HCT116 (cell line): ENCODE results near the gene SSX4B. TPM values are rescaled to one million over a fixed set of nuclear protein-coding genes. Genes with fewer than 3 reads are reported as not detected.
"Not testable (repeated sequence)": the region's sequence is repeated elsewhere in the genome, so short reads cannot be mapped to it uniquely, and the experiment has no call there.

ENCODE experiments used
- ATAC-seq: fragments of 200-7000 bp; cut with Tn5 transposase; 2 replicates; pipeline ENCODE4 v1.9.1; 2020; ENCODE audit warnings: mild to moderate bottlenecking, moderate library complexity
- BruUV-seq: library from RNA; stranded (reverse); fragments of 400-500 nt; replicated peaks from 2 replicates; lab custom pipeline; 2021; lab: Mats Ljungman, UMichigan
- CTCF ChIA-PET: fragments of 300-600 bp; sonication (Branson Sonifier 250); formaldehyde crosslinking; loops from one replicate; lab custom pipeline; 2021; ENCODE audit warnings: antibody characterized with exemption; lab: Charles Lee
- POLR2A ChIA-PET: fragments of 300-600, 350-600 bp; sonication (Branson Sonifier 250); formaldehyde crosslinking; loops from one replicate; lab custom pipeline; 2021; ENCODE audit warnings: antibody characterized with exemption; lab: Charles Lee
- RAD21 ChIA-PET, 2 experiments: fragments of 300-600 bp; sonication (Branson Sonifier 250); formaldehyde crosslinking; loops; one replicate each; lab custom pipeline; 2023; ENCODE audit warnings: low total read pairs in 2 of 2; ENCODE audit not compliant: uncharacterized antibody in 2 of 2, unreplicated experiment in 2 of 2, low non-redundant PET in 1 of 2; lab: Charles Lee
- DNase-seq: peaks from one replicate; pipeline ENCODE4 v3.0.0-alpha.2; 2010; ENCODE audit warnings: low read depth, low spot score
- H2AFZ ChIP-seq: fragments of 200-600 bp; shearing (Covaris generic), sonication (generic); 2 replicates; pipeline ENCODE4 v1.6.1; 2017; ENCODE audit warnings: low read depth, mixed run types, mixed read lengths, antibody characterized with exemption, low read length; ENCODE audit not compliant: poor library complexity, severe bottlenecking
- H3K27ac ChIP-seq: 2 replicates; pipeline ENCODE4 v1.5.1; 2012; ENCODE audit warnings: low read depth, low read length
- H3K27me3 ChIP-seq: fragments of 200-600 bp; sonication (generic); 2 replicates; pipeline ENCODE4 v1.6.1; 2016; ENCODE audit warnings: mixed run types, low read length, mixed read lengths; ENCODE audit not compliant: insufficient read depth
- H3K36me3 ChIP-seq, 2 experiments: fragments of 200-500 bp in 1 of 2; fragments of 200-600 bp in 1 of 2; sonication (Bioruptor generic) in 1 of 2; sonication (generic) in 1 of 2; 2 replicates each; pipeline versions ENCODE4 v1.5.1 to v1.6.1; 2014 to 2016; ENCODE audit warnings: low read length in 2 of 2, inconsistent platforms in 1 of 2, mixed read lengths in 1 of 2, mixed run types in 1 of 2; ENCODE audit not compliant: insufficient read depth in 2 of 2, control insufficient read depth in 1 of 2
- H3K4me1 ChIP-seq, 2 experiments: fragments of 200-600 bp in 1 of 2; sonication (generic) in 1 of 2; 2 replicates each; pipeline versions ENCODE4 v1.5.1 to v1.6.1; 2012 to 2017; ENCODE audit warnings: low read length in 2 of 2, inconsistent platforms in 1 of 2, mild to moderate bottlenecking in 1 of 2, mixed read lengths in 1 of 2, mixed run types in 1 of 2, moderate library complexity in 1 of 2; ENCODE audit not compliant: insufficient read depth in 2 of 2, control insufficient read depth in 1 of 2
- H3K4me2 ChIP-seq: fragments of 200-600 bp; sonication (generic); 2 replicates; pipeline ENCODE4 v1.6.1; 2017; ENCODE audit warnings: mixed run types, low read length, mixed read lengths
- H3K4me3 ChIP-seq, 2 experiments: fragments of 200-600 bp in 1 of 2; sonication (generic) in 1 of 2; replicated peaks in 1 of 2; 2 replicates each; pipeline ENCODE4 v1.5.1; 2011 to 2016; ENCODE audit warnings: low read length in 2 of 2, control low read depth in 1 of 2, low read depth in 1 of 2, mild to moderate bottlenecking in 1 of 2, mixed read lengths in 1 of 2, mixed run types in 1 of 2
- H3K79me2 ChIP-seq: fragments of 200-600 bp; sonication (generic); 2 replicates; pipeline ENCODE4 v1.6.1; 2017; ENCODE audit warnings: mild to moderate bottlenecking, mixed run types, low read length, moderate library complexity, mixed read lengths; ENCODE audit not compliant: insufficient read depth
- H3K9ac ChIP-seq: fragments of 200-600 bp; sonication (generic); 2 replicates; pipeline ENCODE4 v1.6.1; 2016; ENCODE audit warnings: low read length, mixed read lengths
- H3K9me2 ChIP-seq: fragments of 200-600 bp; sonication (generic), shearing (Covaris generic); 2 replicates; pipeline ENCODE4 v1.6.1; 2017; ENCODE audit warnings: mixed run types, mild to moderate bottlenecking, moderate library complexity; ENCODE audit not compliant: insufficient read depth
- H3K9me3 ChIP-seq, 2 experiments: fragments of 200-500 bp in 1 of 2; fragments of 200-600 bp in 1 of 2; sonication (Bioruptor generic) in 1 of 2; sonication (generic) in 1 of 2; 2 replicates each; pipeline ENCODE4 v1.6.1; 2014 to 2017; ENCODE audit warnings: low read length in 2 of 2, mixed read lengths in 2 of 2, inconsistent platforms in 1 of 2, low read depth in 1 of 2, mild to moderate bottlenecking in 1 of 2, mixed run types in 1 of 2, moderate library complexity in 1 of 2; ENCODE audit not compliant: control insufficient read depth in 1 of 2, insufficient read depth in 1 of 2
- H4K20me1 ChIP-seq: fragments of 200-600 bp; sonication (generic), shearing (Covaris generic); 2 replicates; pipeline ENCODE4 v1.6.1; 2017; ENCODE audit warnings: mixed run types, mild to moderate bottlenecking, moderate library complexity; ENCODE audit not compliant: insufficient read depth
- FOSL1 ChIP-seq: IDR thresholded peaks from 2 replicates; pipeline ENCODE4 v1.6.1; 2012; ENCODE audit warnings: low read depth
- MAX ChIP-seq: IDR thresholded peaks from 2 replicates; pipeline ENCODE4 v1.6.1; 2012
- intact Hi-C: fragments of 100-400 bp; cut with micrococcal nuclease; formaldehyde crosslinking; loops from 2 replicates; pipeline ENCODE4 v1.10.0; 2022
- total RNA-seq: library from RNA; stranded (reverse); gene quantifications from one replicate; pipeline ENCODE4 v1.2.1, GENCODE V29; 2021; ENCODE audit not compliant: unreplicated experiment

Gene SSX4B
- total RNA-seq, 1 experiment from 2014 or later, result not detected

- POLR2A ChIA-PET, H4K20me1 ChIP-seq, BruUV-seq, H3K4me3 ChIP-seq, H3K4me1 ChIP-seq, DNase-seq, RAD21 ChIA-PET, H2AFZ ChIP-seq, H3K36me3 ChIP-seq, H3K79me2 ChIP-seq, H3K4me2 ChIP-seq, intact Hi-C loops, H3K9me2 ChIP-seq, H3K9ac ChIP-seq, CTCF ChIA-PET, H3K27ac ChIP-seq, ATAC-seq, H3K27me3 ChIP-seq, H3K9me3 ChIP-seq: not testable (repeated sequence)
Measured at GRCh38 chrX:48367717-48368408, 43.9 kb downstream of the SSX4B start.

- H3K4me3 ChIP-seq, RAD21 ChIA-PET, H4K20me1 ChIP-seq, H3K9ac ChIP-seq, H3K4me1 ChIP-seq, H3K27me3 ChIP-seq, ATAC-seq, H3K79me2 ChIP-seq, H3K4me2 ChIP-seq, DNase-seq, H2AFZ ChIP-seq, H3K36me3 ChIP-seq, CTCF ChIA-PET, H3K27ac ChIP-seq, intact Hi-C loops, POLR2A ChIA-PET, H3K9me3 ChIP-seq, BruUV-seq, H3K9me2 ChIP-seq: not testable (repeated sequence)
Measured at GRCh38 chrX:48359281-48359680, 52.5 kb downstream of the SSX4B start.

DNA sequence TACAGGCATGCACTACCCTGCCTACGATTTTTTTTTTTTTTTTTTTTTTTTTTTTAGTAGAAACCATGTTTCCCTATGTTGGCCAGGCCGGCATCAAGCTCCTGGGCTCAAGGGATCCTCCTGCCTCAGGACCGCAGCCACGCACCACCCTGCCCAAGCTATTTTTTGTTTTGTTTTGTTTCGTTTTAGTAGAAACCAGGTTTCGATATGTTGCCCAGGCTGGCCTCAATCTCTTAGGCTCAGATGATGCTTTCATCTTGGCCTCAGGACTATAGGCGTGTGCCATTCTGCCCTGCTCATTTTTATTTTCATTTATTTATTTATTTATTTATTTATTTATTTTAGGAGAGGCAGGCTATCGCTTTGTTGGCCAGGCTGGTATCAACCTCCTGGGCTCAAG lies 54.1 kb downstream of the SSX4B start:
- no TSS peak for BruUV-seq
- POLR2A ChIA-PET, result no interaction called here

GRCh38 chrX:48356315-48357094 lies 55.3 kb downstream of the SSX4B start, which contains the start of gene SSX3:
Gene SSX3, minus strand, starts transcription at chrX:48356703. Its CDS starts 1,454 bp downstream, at chrX:48355249.
- H3K4me2 ChIP-seq, H3K79me2 ChIP-seq, DNase-seq, H3K9ac ChIP-seq, H3K4me1 ChIP-seq, H4K20me1 ChIP-seq, intact Hi-C loops, RAD21 ChIA-PET, H3K27me3 ChIP-seq, H2AFZ ChIP-seq, BruUV-seq, H3K4me3 ChIP-seq, H3K9me3 ChIP-seq, H3K27ac ChIP-seq, H3K36me3 ChIP-seq, ATAC-seq, CTCF ChIA-PET, H3K9me2 ChIP-seq, POLR2A ChIA-PET: not testable (repeated sequence)

More for the DNA sequence above, 54.1 kb downstream of the SSX4B start:
- Histone ChIP-seq H3K36me3 (no peaks in the 10 kb centered on the region), H3K27me3 (no peaks in the 10 kb centered on the region), H3K9me3 (no peaks in the 10 kb centered on the region), H3K4me1 (no peaks in the 10 kb centered on the region), H3K79me2 (no peaks in the 10 kb centered on the region), H3K4me3 (no peak overlapping the region), H3K4me2 (no peak overlapping the region), H2AFZ (no peak overlapping the region), H4K20me1 (no peaks in the 10 kb centered on the region), H3K27ac (no peak overlapping the region), H3K9ac (no peak overlapping the region), H3K9me2 (no peaks in the 10 kb centered on the region)
- ChIA-PET CTCF (no interaction called here), RAD21 (no interaction called here)
- DNase-seq, result no peak
- ATAC-seq, result no peak
- intact Hi-C loops, result no loop called here
- TF ChIP-seq FOSL1 (no peak), MAX (no peak)
